ENCODE data around the gene MORC1. TPM values are rescaled to one million over a fixed set of nuclear protein-coding genes. Genes with fewer than 3 reads are reported as not detected.

MORC1 gene
- polyA plus RNA-seq, 1 donor from 2014 or later = not detected

GRCh38 chr3:108959017-108959416, 158.9 kb downstream of the MORC1 start:
- no peaks in the 10 kb centered on the region for H4K20me1 ChIP-seq (ENCODE audit: insufficient read depth)
- no peak overlapping the region for H3K4me3 ChIP-seq (ENCODE audit: low read length)
- no peak overlapping the region for H3K27ac ChIP-seq (ENCODE audit: low read length)
- H3F3A ChIP-seq (ENCODE audit: insufficient read depth, low read length, poor library complexity, severe bottlenecking) = no peaks in the 10 kb centered on the region
- TF ChIP-seq RAD21 (conservative IDR thresholded peaks at IDR 0.05) = no peak
- H2AFZ ChIP-seq (ENCODE audit: low read depth, low read length) = no peak overlapping the region
- no peak overlapping the region for H3K9ac ChIP-seq (ENCODE audit: low read length)
- H3K4me2 ChIP-seq (ENCODE audit: low read length) = no peak overlapping the region
- H3K9me3 ChIP-seq (ENCODE audit: low read length) = no peaks in the 10 kb centered on the region
- H3K36me3 ChIP-seq (ENCODE audit: insufficient read depth, low read length) = no peaks in the 10 kb centered on the region
- H3K79me2 ChIP-seq (replicated peaks; ENCODE audit: insufficient read depth, low read length) = no peaks in the 10 kb centered on the region
- H3K27me3 ChIP-seq (ENCODE audit: insufficient read depth, low read depth, low read length) = no peaks in the 10 kb centered on the region
- H3K9me2 ChIP-seq (ENCODE audit: insufficient read depth, low read length) = no peaks in the 10 kb centered on the region

- no peaks in the 10 kb centered on the region for H3K9me2 ChIP-seq (ENCODE audit: insufficient read depth, low read length)
- H3K36me3 ChIP-seq (ENCODE audit: insufficient read depth, low read length) = no peaks in the 10 kb centered on the region
- H3K9ac ChIP-seq (ENCODE audit: low read length) = no peak within 1 kb of the TSS
- H3K79me2 ChIP-seq (replicated peaks; ENCODE audit: insufficient read depth, low read length) = no peaks in the 10 kb centered on the region
- H3F3A ChIP-seq (ENCODE audit: insufficient read depth, low read length, poor library complexity, severe bottlenecking) = peaks cover 4% of the 10 kb centered on the region
- H3K27me3 ChIP-seq (ENCODE audit: insufficient read depth, low read depth, low read length) = no peaks in the 10 kb centered on the region
- no peaks in the 10 kb centered on the region for H4K20me1 ChIP-seq (ENCODE audit: insufficient read depth)
- no peak within 1 kb of the TSS for H3K27ac ChIP-seq (ENCODE audit: low read length)
- H3K9me3 ChIP-seq (ENCODE audit: low read length) = no peaks in the 10 kb centered on the region
- H2AFZ ChIP-seq (ENCODE audit: low read depth, low read length) = no peak within 1 kb of the TSS
- TF ChIP-seq TAF1 (IDR thresholded peaks at IDR 0.05; ENCODE audit: low read depth) (no peak), EZH2 (IDR thresholded peaks at IDR 0.05; ENCODE audit: borderline replicate concordance, insufficient read depth, low read length, poor library complexity, severe bottlenecking) (no peak), MXI1 (conservative IDR thresholded peaks at IDR 0.05; ENCODE audit: poor library complexity, severe bottlenecking) (no peak), SMC3 (conservative IDR thresholded peaks at IDR 0.05; ENCODE audit: poor library complexity) (no peak), REST (IDR thresholded peaks at IDR 0.05; ENCODE audit: borderline replicate concordance) (no peak), CTCF (IDR thresholded peaks at IDR 0.05; ENCODE audit: poor library complexity, severe bottlenecking) (no peak), RAD21 (conservative IDR thresholded peaks at IDR 0.05) (no peak), EP300 (conservative IDR thresholded peaks at IDR 0.05; ENCODE audit: poor library complexity, severe bottlenecking) (no peak), POLR2AphosphoS5 (IDR thresholded peaks at IDR 0.05) (no peak)
- no peak within 1 kb of the TSS for H3K4me2 ChIP-seq (ENCODE audit: low read length)
- H3K4me3 ChIP-seq (ENCODE audit: low read length) = no peak within 1 kb of the TSS
These were observed 164.2 kb downstream of the MORC1 start, which contains the start of gene GUCA1C for GRCh38 chr3:108953700-108954099. Gene GUCA1C, minus strand, starts transcription at chr3:108953879. Its CDS starts 117 bp downstream, at chr3:108953762.

- no peak overlapping the region for H3K9ac ChIP-seq (ENCODE audit: low read length)
- no peaks in the 10 kb centered on the region for H3K36me3 ChIP-seq (ENCODE audit: insufficient read depth, low read length)
- TF ChIP-seq EP300 (conservative IDR thresholded peaks at IDR 0.05; ENCODE audit: poor library complexity, severe bottlenecking) (no peak), REST (IDR thresholded peaks at IDR 0.05; ENCODE audit: borderline replicate concordance) (no peak), EZH2 (IDR thresholded peaks at IDR 0.05; ENCODE audit: borderline replicate concordance, insufficient read depth, low read length, poor library complexity, severe bottlenecking) (no peak), MXI1 (conservative IDR thresholded peaks at IDR 0.05; ENCODE audit: poor library complexity, severe bottlenecking) (no peak)
- H2AFZ ChIP-seq (ENCODE audit: low read depth, low read length) = no peak overlapping the region
- H3K79me2 ChIP-seq (replicated peaks; ENCODE audit: insufficient read depth, low read length) = no peaks in the 10 kb centered on the region
- no peak overlapping the region for H3K27ac ChIP-seq (ENCODE audit: low read length)
- no peaks in the 10 kb centered on the region for H4K20me1 ChIP-seq (ENCODE audit: insufficient read depth)
- H3K9me3 ChIP-seq (ENCODE audit: low read length) = no peaks in the 10 kb centered on the region
- H3F3A ChIP-seq (ENCODE audit: insufficient read depth, low read length, poor library complexity, severe bottlenecking) = peaks cover 4% of the 10 kb centered on the region
- H3K9me2 ChIP-seq (ENCODE audit: insufficient read depth, low read length) = no peaks in the 10 kb centered on the region
- no peak overlapping the region for H3K4me3 ChIP-seq (ENCODE audit: low read length)
- no peaks in the 10 kb centered on the region for H3K27me3 ChIP-seq (ENCODE audit: insufficient read depth, low read depth, low read length)
- no peak overlapping the region for H3K4me2 ChIP-seq (ENCODE audit: low read length)
These were observed 164.7 kb downstream of the MORC1 start for GRCh38 chr3:108953210-108953609.
